Measurements from ENCODE around the gene TMEM120A.

GRCh38 chr7:76023002-76023401 lies 28.6 kb upstream of the TMEM120A start:
- TF ChIP-seq CTCF (IDR thresholded peaks at IDR 0.05) (no peak), EP300 (IDR thresholded peaks at IDR 0.05) (no peak), POLR2A (IDR thresholded peaks at IDR 0.05) (no peak)

Measured in gastroesophageal sphincter (tissue), 3 donors.